ENCODE results near the gene CACNA2D3. TPM values are rescaled to one million over a fixed set of nuclear protein-coding genes. Genes with fewer than 3 reads are reported as not detected.

The CACNA2D3 gene
- total RNA-seq, 1 experiment from 2014 or later = 0.59 TPM

- no TSS peak for BruUV-seq (replicated peaks)
- Histone ChIP-seq H2AFZ (no peak overlapping the region), H3F3A (ENCODE audit: insufficient read depth, low read depth) (no peaks in the 10 kb centered on the region), H4K20me1 (ENCODE audit: insufficient read depth) (no peaks in the 10 kb centered on the region), H3K4me3 (no peak overlapping the region), H3K4me2 (no peak overlapping the region), H3K4me1 (replicated peaks; ENCODE audit: insufficient read depth) (no peaks in the 10 kb centered on the region), H3K36me3 (ENCODE audit: low read depth) (no peaks in the 10 kb centered on the region), H3K27me3 (ENCODE audit: insufficient read depth, low read depth) (no peaks in the 10 kb centered on the region), H3K27ac (no peak overlapping the region), H3K9me3 (ENCODE audit: insufficient read depth, low read depth) (no peaks in the 10 kb centered on the region), H3K9me2 (ENCODE audit: insufficient read depth) (no peaks in the 10 kb centered on the region), H3K79me2 (ENCODE audit: low read depth) (no peaks in the 10 kb centered on the region)
- TF ChIP-seq EZH2 (IDR thresholded peaks at IDR 0.05; ENCODE audit: low read depth) (no peak), CTCF (conservative IDR thresholded peaks at IDR 0.05) (no peak)
- DNase-seq = no peak
- ChIA-PET POLR2A (ENCODE audit: unreplicated experiment) (no interaction called here), CTCF (no interaction called here)
- intact Hi-C loops (cut with micrococcal nuclease; ENCODE audit: unreplicated experiment) = no loop called here
These were observed 395.8 kb downstream of the CACNA2D3 start for GRCh38 chr3:54518011-54518675.

- no peaks in the 10 kb centered on the region for H3F3A ChIP-seq (ENCODE audit: insufficient read depth, low read depth)
- no TSS peak for BruUV-seq (replicated peaks)
- ChIA-PET POLR2A (ENCODE audit: unreplicated experiment) (no interaction called here), CTCF (no interaction called here)
- no peaks in the 10 kb centered on the region for H3K4me1 ChIP-seq (replicated peaks; ENCODE audit: insufficient read depth)
- no peak for DNase-seq
- H3K9me3 ChIP-seq (ENCODE audit: insufficient read depth, low read depth) = no peaks in the 10 kb centered on the region
- no peak overlapping the region for H2AFZ ChIP-seq
- H3K27me3 ChIP-seq (ENCODE audit: insufficient read depth, low read depth) = no peaks in the 10 kb centered on the region
- no peak overlapping the region for H3K27ac ChIP-seq
- TF ChIP-seq EZH2 (IDR thresholded peaks at IDR 0.05; ENCODE audit: low read depth) (no peak), CTCF (conservative IDR thresholded peaks at IDR 0.05) (no peak)
- H3K4me3 ChIP-seq = no peak overlapping the region
- no peak overlapping the region for H3K4me2 ChIP-seq
- H3K36me3 ChIP-seq (ENCODE audit: low read depth) = no peaks in the 10 kb centered on the region
- H3K79me2 ChIP-seq (ENCODE audit: low read depth) = no peaks in the 10 kb centered on the region
- no peaks in the 10 kb centered on the region for H4K20me1 ChIP-seq (ENCODE audit: insufficient read depth)
- H3K9me2 ChIP-seq (ENCODE audit: insufficient read depth) = no peaks in the 10 kb centered on the region
- intact Hi-C loops (cut with micrococcal nuclease; ENCODE audit: unreplicated experiment) = no loop called here
These were observed 397.1 kb downstream of the CACNA2D3 start for GRCh38 chr3:54519493-54519892.

- intact Hi-C loops (cut with micrococcal nuclease; ENCODE audit: unreplicated experiment) = no loop called here
These were observed 397.7 kb downstream of the CACNA2D3 start for GRCh38 chr3:54520060-54520459.

More at GRCh38 chr3:54520060-54520459, 397.7 kb downstream of the CACNA2D3 start:
- Histone ChIP-seq H3K9me2 (ENCODE audit: insufficient read depth) (no peaks in the 10 kb centered on the region), H3K4me3 (no peak overlapping the region), H3K79me2 (ENCODE audit: low read depth) (no peaks in the 10 kb centered on the region), H2AFZ (no peak overlapping the region), H3F3A (ENCODE audit: insufficient read depth, low read depth) (no peaks in the 10 kb centered on the region), H3K4me1 (replicated peaks; ENCODE audit: insufficient read depth) (no peaks in the 10 kb centered on the region), H3K9me3 (ENCODE audit: insufficient read depth, low read depth) (no peaks in the 10 kb centered on the region), H3K27me3 (ENCODE audit: insufficient read depth, low read depth) (no peaks in the 10 kb centered on the region), H3K36me3 (ENCODE audit: low read depth) (no peaks in the 10 kb centered on the region), H4K20me1 (ENCODE audit: insufficient read depth) (no peaks in the 10 kb centered on the region), H3K27ac (no peak overlapping the region), H3K4me2 (no peak overlapping the region)
- DNase-seq = no peak
- POLR2A ChIA-PET (ENCODE audit: unreplicated experiment) = no interaction called here
- no peak for TF ChIP-seq CTCF (conservative IDR thresholded peaks at IDR 0.05)
- no peak for TF ChIP-seq EZH2 (IDR thresholded peaks at IDR 0.05; ENCODE audit: low read depth)
- CTCF ChIA-PET = no interaction called here
- no TSS peak for BruUV-seq (replicated peaks)

Measured in PC-9 (cell line).